K562 (cell line): Measurements from ENCODE around the gene SPTLC2. TPM values are rescaled to one million over a fixed set of nuclear protein-coding genes. Genes with fewer than 3 reads are reported as not detected.

ENCODE experiments used
- ATAC-seq: fragments of 200-7000 bp; cut with Tn5 transposase; 3 replicates; pipeline ENCODE4 v1.9.1; 2020; ENCODE audit warnings: moderate library complexity
- BruUV-seq: library from RNA; stranded (reverse); fragments of 400-500 nt; replicated peaks from 2 replicates; lab custom pipeline; 2021; lab: Mats Ljungman, UMichigan
- CTCF ChIA-PET: fragments of 300-600 bp; formaldehyde crosslinking; extraction: SDS; loops from one replicate; lab custom pipeline; 2021; ENCODE audit warnings: low intra/inter-chr PET ratio; lab: Yijun Ruan, JAX
- POLR2A ChIA-PET: fragments of 300-600, 350-650 bp; sonication (Branson Sonifier 250); formaldehyde crosslinking; extraction: SDS; loops from one replicate; lab custom pipeline; 2021; ENCODE audit warnings: antibody characterized with exemption, inconsistent platforms; lab: Yijun Ruan, JAX
- DNase-seq, 4 experiments: peaks; one replicate each; pipeline versions ENCODE4 v3.0.0 to v3.0.0-alpha.2; 2011 to 2018; ENCODE audit warnings: low spot score in 3 of 4, mixed read lengths in 3 of 4; ENCODE audit errors: extremely low read depth in 1 of 4
- FAIRE-seq: peaks from 2 replicates; lab custom pipeline; 2011; peaks lifted over from hg19 to GRCh38; lab: Jason Lieb, UNC
- H2AFZ ChIP-seq: 2 replicates; pipeline ENCODE4 v1.6.0; 2011; ENCODE audit warnings: low read depth, low read length, control low read depth, inconsistent platforms
- H3K27ac ChIP-seq: fragments of 200-600 bp; 3 replicates; pipeline ENCODE4 v1.8.0; 2011; ENCODE audit warnings: low read depth, mild to moderate bottlenecking, control low read depth, inconsistent platforms, low read length, moderate library complexity, mixed read lengths; ENCODE audit errors: extremely low read depth
- H3K27me3 ChIP-seq, 2 experiments: fragments of 300-600 bp in 1 of 2; 2 replicates in 1 of 2; 3 replicates in 1 of 2; pipeline versions ENCODE4 v1.6.0 to v1.8.0; 2011; ENCODE audit warnings: inconsistent platforms in 2 of 2, low read length in 2 of 2, mild to moderate bottlenecking in 1 of 2, mixed read lengths in 1 of 2, moderate library complexity in 1 of 2; ENCODE audit not compliant: control insufficient read depth in 2 of 2, insufficient read depth in 2 of 2
- H3K36me3 ChIP-seq: fragments of 300-600 bp; 3 replicates; pipeline ENCODE4 v1.8.0; 2011; ENCODE audit warnings: mild to moderate bottlenecking, low read length, inconsistent platforms; ENCODE audit not compliant: control insufficient read depth, insufficient read depth
- H3K4me1 ChIP-seq, 2 experiments: fragments of 200-600 bp in 1 of 2; replicated peaks in 1 of 2; 2 replicates in 1 of 2; 3 replicates in 1 of 2; pipeline versions ENCODE4 v1.5.1 to v1.8.0; 2011; ENCODE audit warnings: inconsistent platforms in 2 of 2, low read length in 2 of 2, mild to moderate bottlenecking in 1 of 2, mixed read lengths in 1 of 2, moderate library complexity in 1 of 2; ENCODE audit not compliant: control insufficient read depth in 2 of 2, insufficient read depth in 2 of 2
- H3K4me2 ChIP-seq: 2 replicates; pipeline ENCODE4 v1.6.1; 2011; ENCODE audit warnings: low read length, control low read depth, inconsistent platforms, mixed read lengths; ENCODE audit not compliant: insufficient read depth
- H3K4me3 ChIP-seq: fragments of 200-600 bp; sonication (generic), shearing (Covaris generic); 2 replicates; pipeline ENCODE4 v1.5.1; 2016; ENCODE audit warnings: control low read depth, inconsistent platforms
- H3K79me2 ChIP-seq: fragments of 200-600 bp; 3 replicates; pipeline ENCODE4 v1.8.0; 2011; ENCODE audit warnings: low read length, inconsistent platforms; ENCODE audit not compliant: control insufficient read depth, insufficient read depth
- H3K9ac ChIP-seq, 2 experiments: 2 replicates each; pipeline versions ENCODE4 v1.6.0 to v1.6.1; 2011; ENCODE audit warnings: low read depth in 2 of 2, low read length in 2 of 2, control low read depth in 1 of 2, inconsistent platforms in 1 of 2, mild to moderate bottlenecking in 1 of 2, mixed read lengths in 1 of 2; ENCODE audit not compliant: insufficient read depth in 1 of 2
- H3K9me1 ChIP-seq: one replicate; pipeline ENCODE4 v1.6.0; 2011; ENCODE audit warnings: inconsistent platforms, mild to moderate bottlenecking, low read length, moderate library complexity; ENCODE audit not compliant: control insufficient read depth, insufficient read depth
- H3K9me3 ChIP-seq: replicated peaks from 2 replicates; pipeline ENCODE4 v1.5.1; 2011; ENCODE audit warnings: low read depth, low read length, inconsistent platforms; ENCODE audit not compliant: control insufficient read depth, insufficient read depth
- H4K20me1 ChIP-seq: replicated peaks from 2 replicates; pipeline ENCODE4 v1.6.1; 2011; ENCODE audit warnings: low read length, inconsistent platforms, mixed read lengths; ENCODE audit not compliant: control insufficient read depth, insufficient read depth
- ATF2 ChIP-seq: sonication (generic); formaldehyde crosslinking; IDR thresholded peaks from 2 replicates; pipeline ENCODE4 v1.8.1; 2022; ENCODE audit warnings: missing genetic modification reagents
- CGGBP1 ChIP-seq: fragments of 250-450 bp; sonication (Bioruptor Pico); IDR thresholded peaks from 2 replicates; pipeline ENCODE4 v1.9.0; 2021; ENCODE audit warnings: mild to moderate bottlenecking
- HNRNPK ChIP-seq: fragments of 200-400 bp; formaldehyde crosslinking; IDR thresholded peaks from one replicate; pipeline ENCODE4 v1.6.1; 2018; ENCODE audit warnings: mild to moderate bottlenecking, low read depth, low read length; ENCODE audit not compliant: poor library complexity, severe bottlenecking
- LARP7 ChIP-seq: fragments of 450-650 bp; IDR thresholded peaks from 2 replicates; pipeline ENCODE4 v1.6.1; 2016
- MCM3 ChIP-seq: fragments of 450-650 bp; IDR thresholded peaks from 2 replicates; pipeline ENCODE4 v1.6.1; 2016
- NCOA1 ChIP-seq: fragments of 450-650 bp; IDR thresholded peaks from 2 replicates; pipeline ENCODE4 v1.6.1; 2016; ENCODE audit warnings: low read depth
- NFE2 ChIP-seq: IDR thresholded peaks from 2 replicates; pipeline ENCODE4 v1.6.1; 2014; ENCODE audit warnings: antibody characterized with exemption, low read depth
- TSHZ1 ChIP-seq: fragments of 250-450 bp; sonication (Bioruptor Pico); IDR thresholded peaks from 2 replicates; pipeline ENCODE4 v1.4.0; 2020; ENCODE audit warnings: mild to moderate bottlenecking, moderate library complexity
- ZKSCAN3 ChIP-seq: fragments of 250-450 bp; sonication (Bioruptor Pico); IDR thresholded peaks from 2 replicates; pipeline ENCODE4 v1.4.0; 2020
- ZNF41 ChIP-seq: fragments of 250-450 bp; sonication (Bioruptor Pico); conservative IDR thresholded peaks from 2 replicates; pipeline ENCODE4 v1.4.0; 2020; ENCODE audit warnings: mild to moderate bottlenecking
- ZNF77 ChIP-seq: fragments of 250-450 bp; sonication (Bioruptor Pico); IDR thresholded peaks from 2 replicates; pipeline ENCODE4 v1.5.0; 2020
- WGBS: fragments of 100-300 bp; shearing (Covaris generic); methylation state at CpG from one replicate; pipeline ENCODE4 v1.1.6; 2016; ENCODE audit warnings: low coverage, mixed read lengths; ENCODE audit not compliant: insufficient coverage; ENCODE audit errors: missing lambda C conversion rate; 5-methylcytosine and 5-hydroxymethylcytosine counted together
- in situ Hi-C: fragments of 300-500 bp; cut with MboI; formaldehyde crosslinking; loops from 4 replicates; pipeline ENCODE4 v1.15.0; 2018; ENCODE audit warnings: inconsistent platforms, mixed read lengths
- intact Hi-C: fragments of 100-400 bp; cut with micrococcal nuclease; formaldehyde crosslinking; loops from 2 replicates; pipeline ENCODE4 v1.14.2; 2022
- polyA plus RNA-seq, 8 experiments: library from polyadenylated mRNA; depleted of rRNA in 4 of 8; stranded (reverse) in 5 of 8; unstranded in 3 of 8; fragments of >200 nt; fragmentation: Nextera tagmentation in 2 of 8; fragmentation: Illumina TruSeq in 1 of 8; extraction: Ambion mirVana in 2 of 8; extraction: Trizol in 1 of 8; gene quantifications; 2 replicates each; pipeline versions ENCODE4 v1.2.1 to v1.2.3, GENCODE V29; 2011 to 2014; ENCODE audit warnings: inconsistent platforms in 1 of 8, missing spikeins in 1 of 8
- total RNA-seq, 7 experiments: library from RNA; depleted of rRNA in 6 of 7; stranded (reverse); fragments of >200 nt in 6 of 7; fragmentation: Illumina TruSeq in 2 of 7; extraction: Trizol in 2 of 7; gene quantifications; 2 replicates each; pipeline versions ENCODE4 v1.2.1 to v1.2.3, GENCODE V29; 2011 to 2021; ENCODE audit warnings: low replicate concordance in 1 of 7
- TF ChIP-seq, protein P1 (sequence below), 2 experiments: IDR thresholded peaks; 2 replicates each; pipeline ENCODE4 v1.6.1; 2012; ENCODE audit warnings: improper control_type of control experiment in 2 of 2, low read depth in 2 of 2, low read length in 2 of 2, borderline replicate concordance in 1 of 2

The SPTLC2 gene
- total and polyA plus RNA-seq, 9 of the 15 experiments (the other 6 are each of a cell fraction or from before 2014, with no cell fraction given), result 4.5 to 30.4 (median 14.0) TPM

- TF ChIP-seq TSHZ1 (CRISPR knock-in tag), result no peak
- no peak for TF ChIP-seq NFE2
- no peak for TF ChIP-seq ZNF77 (CRISPR knock-in tag)
- TF ChIP-seq, all 486 proteins: peak for 0
Observed at GRCh38 chr14:77542421-77543239, 73.8 kb downstream of the SPTLC2 start (continued).

DNA sequence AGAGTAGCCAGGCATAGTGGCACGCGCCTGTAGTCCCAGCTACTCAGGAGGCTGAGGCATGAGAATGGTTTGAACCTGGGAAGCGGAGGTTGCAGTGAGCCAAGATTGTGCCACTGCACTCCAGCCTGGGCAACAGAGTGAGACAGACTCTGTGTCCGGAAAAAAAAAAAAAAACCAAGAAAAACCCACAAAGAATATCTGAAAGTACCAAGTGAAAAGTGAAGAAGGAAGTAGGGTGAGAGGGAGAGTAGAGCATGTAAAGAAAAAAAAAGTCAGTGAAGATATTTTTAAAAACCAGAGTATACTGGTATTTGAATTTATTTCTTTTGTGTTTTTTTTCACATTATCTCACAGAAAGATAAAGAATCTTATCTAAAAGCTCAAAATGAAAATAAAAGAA lies 74.5 kb downstream of the SPTLC2 start:
- POLR2A ChIA-PET, result interaction anchor here (0.6 kb wide), 1 partner anchor 51 kb away, joined by 3 read pairs; no protein-coding TSS in a partner anchor
- CTCF ChIA-PET, result no interaction called here
- TF ChIP-seq, protein P1, sequence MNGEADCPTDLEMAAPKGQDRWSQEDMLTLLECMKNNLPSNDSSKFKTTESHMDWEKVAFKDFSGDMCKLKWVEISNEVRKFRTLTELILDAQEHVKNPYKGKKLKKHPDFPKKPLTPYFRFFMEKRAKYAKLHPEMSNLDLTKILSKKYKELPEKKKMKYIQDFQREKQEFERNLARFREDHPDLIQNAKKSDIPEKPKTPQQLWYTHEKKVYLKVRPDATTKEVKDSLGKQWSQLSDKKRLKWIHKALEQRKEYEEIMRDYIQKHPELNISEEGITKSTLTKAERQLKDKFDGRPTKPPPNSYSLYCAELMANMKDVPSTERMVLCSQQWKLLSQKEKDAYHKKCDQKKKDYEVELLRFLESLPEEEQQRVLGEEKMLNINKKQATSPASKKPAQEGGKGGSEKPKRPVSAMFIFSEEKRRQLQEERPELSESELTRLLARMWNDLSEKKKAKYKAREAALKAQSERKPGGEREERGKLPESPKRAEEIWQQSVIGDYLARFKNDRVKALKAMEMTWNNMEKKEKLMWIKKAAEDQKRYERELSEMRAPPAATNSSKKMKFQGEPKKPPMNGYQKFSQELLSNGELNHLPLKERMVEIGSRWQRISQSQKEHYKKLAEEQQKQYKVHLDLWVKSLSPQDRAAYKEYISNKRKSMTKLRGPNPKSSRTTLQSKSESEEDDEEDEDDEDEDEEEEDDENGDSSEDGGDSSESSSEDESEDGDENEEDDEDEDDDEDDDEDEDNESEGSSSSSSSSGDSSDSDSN (IDR thresholded peaks at IDR 0.05; ENCODE audit: borderline replicate concordance in 1 of 2, low read depth in 2 of 2, low read length in 2 of 2), result no peak
- TF ChIP-seq CGGBP1 (CRISPR knock-in tag) (no peak), ZNF41 (no peak), NCOA1 (no peak), ZKSCAN3 (CRISPR knock-in tag) (no peak), MCM3 (no peak), LARP7 (no peak), ATF2 (no peak), HNRNPK (no peak)

More for the DNA sequence above, 74.5 kb downstream of the SPTLC2 start:
- no peak for FAIRE-seq
- in situ Hi-C loops, result no loop called here
- Histone ChIP-seq H3K9me1 (no peaks in the 10 kb centered on the region), H3K27ac (no peak overlapping the region), H3K9me3 (no peaks in the 10 kb centered on the region), H3K36me3 (peaks cover 12% of the 10 kb centered on the region; the same call in 2 of the 3 replicates), H3K4me2 (no peak overlapping the region), H3K4me3 (no peak overlapping the region), H3K4me1 (peaks cover 0 to 9% of the 10 kb centered on the region in 2 experiments; a peak in 2 of 5 replicates), H4K20me1 (no peaks in the 10 kb centered on the region), H2AFZ (no peak overlapping the region), H3K9ac (no peak overlapping the region), H3K79me2 (no peaks in the 10 kb centered on the region), H3K27me3 (no peaks in the 10 kb centered on the region)
- BruUV-seq, result no TSS peak
- no peak for ATAC-seq
- no peak for DNase-seq
- WGBS, result 88% methylated on average over 2 of the region's 4 CpGs
- intact Hi-C loops, result no loop called here
